Fibroblast of skin of right biceps (primary cell): ENCODE data around the gene MBTPS1.
"Not testable (repeated sequence)": the region's sequence is repeated elsewhere in the genome, so short reads cannot be mapped to it uniquely, and the experiment has no call there.

Source experiments
- DNase-seq: peaks from one replicate; pipeline ENCODE4 v3.0.0-alpha.2; 2013

MBTPS1 gene

DNA sequence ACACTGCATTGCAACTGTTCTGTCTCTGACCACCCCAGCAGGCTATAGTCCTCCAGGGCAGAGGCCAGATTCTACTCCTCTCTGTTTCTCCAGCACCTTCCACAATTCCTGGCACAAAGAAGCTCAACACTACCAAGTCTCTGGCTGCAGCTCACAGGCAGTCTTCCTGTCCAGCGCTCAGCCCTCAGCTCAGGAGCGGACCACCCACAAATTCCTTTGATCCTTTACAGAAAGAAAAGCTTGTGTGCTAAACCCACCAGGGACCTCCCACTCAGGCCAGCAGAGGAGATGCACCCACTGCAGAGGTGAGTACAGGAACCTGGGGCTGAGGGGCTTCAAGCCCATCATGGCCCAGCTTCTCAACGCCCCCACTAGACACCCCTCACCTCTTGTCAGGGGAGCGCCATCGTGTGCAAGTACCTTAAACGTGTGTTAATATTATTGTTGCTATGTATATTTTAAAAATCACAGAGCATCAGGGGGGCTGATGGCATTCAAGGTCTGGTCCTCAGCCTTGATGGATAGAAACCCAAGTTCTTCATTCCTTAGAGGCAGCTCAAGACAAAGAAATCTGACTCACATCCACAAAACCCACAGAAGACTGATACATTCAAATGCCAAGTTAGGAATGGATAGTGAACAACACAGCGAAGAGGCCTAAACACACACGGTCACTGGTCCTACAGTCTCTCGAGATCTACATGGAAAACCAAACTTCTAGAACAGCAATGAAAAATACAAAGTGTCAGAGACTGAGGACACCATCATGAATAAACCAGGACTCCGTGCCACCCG lies 19.8 kb upstream of the MBTPS1 start:
- peak; percentile 31 for DNase-seq

DNA sequence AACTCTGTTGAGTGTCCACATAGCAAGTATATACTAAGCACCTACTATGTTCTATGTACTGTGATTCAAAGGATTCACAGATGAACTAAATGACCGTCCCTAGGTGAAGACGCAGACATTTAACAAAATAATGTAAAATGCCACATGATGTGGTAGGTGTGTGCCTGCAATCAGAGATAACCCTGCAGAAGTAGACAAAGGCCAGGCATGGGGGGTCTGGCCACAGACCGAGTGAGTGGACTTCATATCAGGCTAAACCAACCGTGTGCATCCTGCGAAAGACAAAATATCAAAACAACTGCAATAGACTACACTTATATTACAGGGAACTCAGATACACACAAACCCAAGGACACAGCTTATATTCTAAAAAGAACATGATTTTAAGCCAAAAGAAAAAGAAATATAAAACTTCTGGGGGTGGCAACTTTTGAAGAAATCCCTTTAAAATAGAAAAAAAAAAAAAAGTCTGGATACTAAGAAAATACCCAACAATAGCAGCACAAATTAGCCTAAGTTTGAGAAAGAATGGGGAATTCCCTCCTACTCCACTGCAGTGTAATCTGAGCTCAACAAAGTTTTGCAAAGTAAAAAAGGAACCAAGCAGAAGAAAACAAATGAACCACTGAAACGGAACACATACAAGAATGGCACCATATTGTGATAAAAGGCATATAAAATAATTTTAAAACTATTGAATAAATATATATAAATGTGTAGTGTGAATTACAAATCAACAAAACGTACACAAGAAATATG lies 16.0 kb upstream of the MBTPS1 start:
- no peak for DNase-seq

DNA sequence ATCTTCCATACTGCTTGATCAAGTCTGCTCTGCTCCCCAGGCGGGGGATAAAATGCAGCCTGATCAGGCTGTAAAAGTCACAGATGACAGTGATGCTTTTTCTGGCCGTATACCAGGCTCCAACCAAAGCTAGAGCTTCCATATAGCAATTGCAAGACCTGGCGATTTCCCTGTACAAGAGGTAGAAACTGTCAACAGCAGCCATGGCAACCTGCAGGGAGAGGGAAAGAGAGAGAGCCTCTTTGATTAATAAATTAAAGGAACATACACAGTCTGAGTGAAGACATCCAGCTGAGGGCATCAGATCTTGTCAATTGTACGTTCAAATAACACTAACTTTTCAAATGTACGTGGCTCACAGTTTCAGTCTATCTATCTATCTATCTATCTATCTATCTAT lies 14.4 kb upstream of the MBTPS1 start:
- DNase-seq, result no peak

DNA sequence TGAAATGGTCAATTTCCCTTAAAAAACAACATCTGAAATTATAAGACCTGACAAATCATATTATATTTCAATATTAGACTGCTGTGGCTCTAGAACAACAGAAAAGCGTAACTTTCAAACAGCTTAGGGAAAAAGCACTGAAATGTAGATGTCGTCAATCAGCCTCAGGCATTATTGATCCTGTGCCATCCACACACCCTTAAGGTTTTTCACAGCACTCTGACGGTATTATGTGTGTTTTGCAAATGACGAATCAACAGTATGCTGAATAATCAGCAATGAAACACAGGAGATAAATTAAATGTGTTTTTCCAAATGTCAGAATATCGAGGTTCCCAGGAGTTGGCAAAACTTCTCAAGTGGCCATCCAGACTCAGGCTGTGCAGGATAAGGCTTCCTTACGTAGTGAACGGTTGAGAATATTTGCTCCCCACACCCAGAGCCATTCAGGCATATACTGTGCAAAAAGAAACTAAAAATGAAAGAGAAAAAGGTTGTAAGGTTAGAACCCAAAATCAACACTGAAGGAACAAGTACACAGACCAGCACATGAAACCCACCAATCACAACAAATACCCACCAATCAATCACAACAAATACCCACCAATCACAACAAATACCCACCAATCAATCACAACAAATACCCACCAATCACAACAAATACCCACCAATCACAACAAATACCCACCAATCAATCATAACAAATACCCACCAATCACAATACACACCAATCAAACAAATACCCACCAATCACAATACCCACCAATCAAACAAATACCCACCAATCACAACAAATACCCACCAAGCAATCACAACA lies 7.7 kb upstream of the MBTPS1 start:
- DNase-seq, result no peak

DNA sequence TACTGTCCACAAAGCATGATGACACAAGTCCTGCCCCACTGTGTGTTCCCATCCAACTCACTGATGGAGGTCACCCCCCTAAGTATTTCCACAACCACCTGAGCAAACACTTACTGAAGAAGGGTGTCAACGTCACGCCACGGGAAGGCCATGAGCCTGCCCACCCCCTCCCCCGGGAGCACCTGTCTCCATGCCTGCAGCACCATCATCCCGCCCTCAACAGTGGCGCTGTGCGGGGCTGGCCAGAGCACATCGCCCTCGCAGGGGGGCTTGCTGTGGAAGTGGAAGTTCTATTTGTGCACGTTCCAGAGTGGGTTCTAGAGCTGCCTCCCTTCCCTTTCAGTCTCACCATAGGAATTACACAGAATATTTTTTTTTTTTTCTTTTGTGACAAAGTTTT lies 4.3 kb upstream of the MBTPS1 start:
- no peak for DNase-seq

DNA sequence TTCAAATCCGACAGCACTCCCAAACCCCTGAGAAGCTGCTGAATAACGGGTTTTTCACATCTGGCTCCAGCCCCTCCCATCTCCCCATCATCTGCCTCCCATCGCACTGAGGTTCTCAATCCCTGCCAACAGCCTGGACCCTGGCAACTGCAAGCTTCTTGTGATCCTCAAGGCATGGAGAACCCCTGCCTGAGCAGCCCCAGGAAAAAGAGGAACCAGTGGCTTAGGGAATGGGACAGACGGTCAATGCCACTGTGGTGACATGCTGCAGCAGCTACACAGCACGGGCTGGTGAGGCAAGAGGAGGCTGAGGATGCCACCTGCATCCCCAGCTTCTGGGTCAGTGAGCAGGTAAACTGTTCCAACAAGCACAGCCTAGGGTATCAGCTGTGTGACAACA lies 3.3 kb upstream of the MBTPS1 start:
- DNase-seq, result no peak

DNA sequence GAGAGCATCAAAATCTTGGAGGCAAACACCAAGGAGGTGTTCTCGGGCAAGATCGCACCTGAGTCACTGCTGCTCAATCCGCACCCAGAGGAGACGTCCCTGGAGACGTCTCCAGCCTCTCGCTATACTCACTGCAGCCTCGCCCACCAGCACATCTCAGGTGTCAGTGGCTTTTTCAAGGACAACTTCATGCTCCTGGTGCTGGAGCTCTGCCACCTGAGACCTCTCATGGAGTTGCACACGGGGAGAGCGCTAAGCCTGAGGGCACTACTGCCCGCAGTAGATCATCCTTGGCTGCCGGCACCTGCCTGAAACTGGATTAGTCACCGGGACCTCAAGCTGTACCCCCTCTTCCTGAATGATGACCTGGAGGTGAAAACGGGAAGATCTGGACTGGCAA lies 2.6 kb upstream of the MBTPS1 start:
- no peak for DNase-seq

DNA sequence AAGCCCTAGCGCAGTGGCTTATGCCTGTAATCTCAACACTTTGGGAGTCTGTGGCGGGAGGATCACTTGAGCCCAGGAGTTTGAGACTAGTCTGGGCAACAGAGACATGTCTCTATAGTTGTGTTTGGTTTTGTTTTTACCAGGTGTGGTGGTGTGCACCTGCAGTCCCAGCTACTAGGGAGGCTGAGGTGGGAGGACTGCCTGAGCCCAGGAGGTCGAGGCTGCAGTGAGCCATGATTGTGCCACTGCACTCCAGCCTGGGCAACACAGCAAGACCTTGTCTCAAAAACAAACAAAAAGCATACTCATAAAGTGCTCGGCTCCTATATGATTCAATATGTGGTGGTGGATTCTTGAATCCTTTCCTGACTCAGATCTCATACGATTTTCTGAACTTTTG lies 1.6 kb upstream of the MBTPS1 start:
- DNase-seq, result not testable (repeated sequence)

DNA sequence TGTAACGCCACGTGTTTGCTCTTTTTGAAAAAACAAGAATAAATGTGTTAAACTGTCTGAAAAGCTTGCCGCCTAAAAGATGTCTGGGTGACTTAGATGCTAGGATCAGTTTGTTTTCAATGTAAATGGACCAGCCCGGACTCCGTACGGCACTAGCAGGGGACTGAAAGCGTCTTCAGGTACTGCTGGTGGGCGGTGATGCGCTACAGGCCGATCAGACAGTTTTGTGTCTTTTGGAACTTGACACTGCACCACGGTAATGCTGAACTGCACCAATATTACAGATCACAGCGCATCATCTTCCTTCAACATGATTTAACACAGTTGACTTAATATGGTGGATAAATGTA lies 727 bp upstream of the MBTPS1 start:
- peak; percentile 32 for DNase-seq

DNA sequence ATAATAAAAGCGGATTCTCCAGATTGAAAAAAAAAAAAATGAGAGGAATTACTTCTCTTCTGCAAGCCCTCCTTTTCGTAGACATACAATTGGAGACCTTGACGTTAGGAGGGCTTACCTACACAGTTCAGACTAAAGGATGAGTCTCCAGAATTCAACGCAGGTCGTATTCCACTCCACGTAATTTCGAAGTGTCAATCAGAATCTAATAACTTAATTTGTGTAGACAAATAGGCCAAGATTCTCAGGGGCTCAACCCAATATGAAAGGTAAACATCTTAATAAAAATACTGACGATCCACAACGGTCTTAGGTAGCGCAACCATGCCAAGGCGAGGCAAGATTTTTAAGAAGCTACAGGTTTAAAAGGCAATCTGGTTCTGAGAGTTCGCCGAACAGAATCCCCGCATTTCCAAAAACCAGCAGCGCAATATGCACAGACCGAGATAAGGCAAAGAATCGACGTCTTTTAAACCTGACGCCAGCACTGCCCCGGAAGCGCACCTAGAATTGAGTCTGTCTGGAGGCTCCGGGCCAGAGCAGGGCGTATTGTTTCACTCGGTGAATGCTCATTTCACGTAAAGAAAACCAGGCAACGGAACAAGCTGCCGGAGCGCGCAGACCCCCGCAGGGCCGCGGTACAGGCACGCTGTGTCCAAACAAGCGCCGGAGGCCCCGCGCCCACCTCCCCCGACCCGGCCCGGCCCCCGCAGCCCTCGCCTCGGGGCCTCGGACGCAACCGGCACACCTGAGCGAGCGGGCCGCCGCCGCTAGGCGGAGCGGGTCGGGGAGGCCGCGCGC lies 623 bp downstream of the MBTPS1 start:
- peak; percentile 34 for DNase-seq

DNA sequence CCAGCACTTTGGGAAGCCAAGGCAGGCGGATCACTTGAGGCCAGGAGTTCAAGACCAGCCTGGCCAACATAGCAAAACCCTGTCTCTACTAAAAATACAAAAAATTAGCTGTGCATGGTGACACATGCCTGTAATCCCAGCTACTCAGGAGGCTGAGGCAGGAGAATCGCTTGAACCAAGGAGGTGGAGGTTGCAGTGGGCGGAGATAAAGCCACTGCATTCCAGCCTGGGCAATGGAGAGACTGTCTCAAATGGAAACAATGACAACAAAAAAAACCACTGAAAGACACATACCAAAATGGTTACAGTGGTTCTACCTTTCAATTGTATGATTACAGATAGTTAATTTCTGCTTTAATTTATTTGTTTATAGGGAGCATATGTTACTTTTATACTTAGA lies 4.8 kb downstream of the MBTPS1 start:
- peak; percentile 16 for DNase-seq

DNA sequence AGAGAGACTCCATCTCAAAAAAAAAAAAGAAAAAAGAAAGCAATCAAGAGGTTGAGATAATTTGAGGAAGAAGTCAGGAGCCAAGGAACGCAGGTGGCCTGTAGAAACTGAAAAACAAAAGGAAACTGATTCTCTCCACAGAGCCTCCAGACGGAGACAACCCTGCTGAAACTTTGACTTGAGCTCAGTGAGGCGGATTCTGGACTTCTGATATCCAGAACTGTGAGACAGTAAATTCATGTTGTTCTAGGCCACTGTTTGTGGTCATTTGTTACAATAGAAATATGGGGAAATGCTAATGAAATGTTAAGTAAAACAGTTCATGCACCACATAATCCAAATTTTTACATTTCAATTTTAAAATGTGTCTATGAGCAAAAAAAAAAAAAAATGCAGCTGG lies 5.2 kb downstream of the MBTPS1 start:
- no peak for DNase-seq

DNA sequence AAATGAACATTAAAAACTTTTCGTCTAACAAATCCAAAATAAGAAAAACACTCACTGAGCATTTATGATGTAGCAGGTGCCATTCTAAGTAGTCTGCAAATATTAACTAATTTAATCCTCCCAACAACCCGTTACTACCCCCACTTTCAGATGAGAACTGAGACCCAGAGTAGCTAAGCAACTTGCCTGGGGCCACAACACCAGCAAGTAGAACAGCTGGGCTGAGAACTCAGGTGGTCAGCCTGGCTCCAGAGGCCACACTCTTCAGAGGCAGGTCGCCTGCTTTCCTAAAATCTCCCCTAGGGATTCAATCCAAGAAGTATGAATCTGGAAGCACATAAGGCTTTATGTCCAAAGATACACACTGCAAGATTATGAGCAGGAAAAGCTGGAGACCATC lies 6.2 kb downstream of the MBTPS1 start:
- no peak for DNase-seq

DNA sequence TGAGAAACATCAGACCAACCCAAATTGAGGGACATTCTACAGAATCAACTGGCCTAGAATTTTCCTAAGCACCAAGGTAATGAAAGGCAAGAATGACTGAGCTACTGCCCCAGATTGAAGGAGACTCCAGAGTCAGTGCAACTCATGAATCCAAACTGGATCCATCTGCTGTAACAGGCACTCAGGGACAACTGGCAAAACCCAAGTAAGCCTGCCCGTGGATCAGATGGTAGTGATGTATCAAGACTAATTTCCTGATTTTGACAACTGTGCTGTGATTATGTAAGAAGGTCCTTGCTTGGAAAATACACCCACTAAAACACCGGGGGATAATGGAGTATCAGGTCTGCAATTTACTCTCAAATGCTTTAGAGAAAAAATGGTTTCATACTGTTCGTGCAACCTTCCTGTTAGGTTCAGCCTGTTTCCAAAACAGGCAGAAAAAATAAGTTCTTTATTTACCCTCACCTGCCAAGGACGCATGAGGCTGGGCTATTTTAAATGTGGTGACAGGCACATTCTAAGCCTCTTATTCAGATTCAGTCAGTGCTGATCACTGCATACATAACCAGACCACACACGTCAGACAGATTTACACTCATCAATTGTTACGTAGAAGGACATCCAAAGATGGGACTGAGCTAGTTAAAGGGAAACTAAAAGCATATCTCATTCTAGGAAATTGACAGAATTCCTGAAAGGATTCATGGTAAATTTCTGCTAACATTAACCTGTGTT lies 7.0 kb downstream of the MBTPS1 start:
- DNase-seq, result peak; percentile 9

DNA sequence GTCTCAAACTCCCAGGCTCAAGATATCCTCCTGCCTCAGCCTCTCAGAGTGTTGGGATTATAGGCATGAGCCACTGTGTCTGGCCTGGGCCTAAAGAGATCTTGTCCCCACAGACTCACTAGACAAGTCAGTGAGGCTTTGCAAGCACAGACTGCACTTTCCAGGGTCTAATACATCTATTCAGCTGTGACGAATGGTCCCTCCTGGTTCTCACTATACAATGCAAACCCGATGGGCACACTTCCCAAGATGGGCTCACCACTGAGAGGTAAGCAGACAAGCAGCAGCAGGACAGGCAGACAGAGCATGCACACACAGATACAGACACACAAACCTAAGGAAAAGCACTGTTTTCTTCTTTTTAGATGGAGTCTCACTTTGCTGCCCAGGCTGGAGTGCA lies 8.8 kb downstream of the MBTPS1 start:
- DNase-seq, result no peak

DNA sequence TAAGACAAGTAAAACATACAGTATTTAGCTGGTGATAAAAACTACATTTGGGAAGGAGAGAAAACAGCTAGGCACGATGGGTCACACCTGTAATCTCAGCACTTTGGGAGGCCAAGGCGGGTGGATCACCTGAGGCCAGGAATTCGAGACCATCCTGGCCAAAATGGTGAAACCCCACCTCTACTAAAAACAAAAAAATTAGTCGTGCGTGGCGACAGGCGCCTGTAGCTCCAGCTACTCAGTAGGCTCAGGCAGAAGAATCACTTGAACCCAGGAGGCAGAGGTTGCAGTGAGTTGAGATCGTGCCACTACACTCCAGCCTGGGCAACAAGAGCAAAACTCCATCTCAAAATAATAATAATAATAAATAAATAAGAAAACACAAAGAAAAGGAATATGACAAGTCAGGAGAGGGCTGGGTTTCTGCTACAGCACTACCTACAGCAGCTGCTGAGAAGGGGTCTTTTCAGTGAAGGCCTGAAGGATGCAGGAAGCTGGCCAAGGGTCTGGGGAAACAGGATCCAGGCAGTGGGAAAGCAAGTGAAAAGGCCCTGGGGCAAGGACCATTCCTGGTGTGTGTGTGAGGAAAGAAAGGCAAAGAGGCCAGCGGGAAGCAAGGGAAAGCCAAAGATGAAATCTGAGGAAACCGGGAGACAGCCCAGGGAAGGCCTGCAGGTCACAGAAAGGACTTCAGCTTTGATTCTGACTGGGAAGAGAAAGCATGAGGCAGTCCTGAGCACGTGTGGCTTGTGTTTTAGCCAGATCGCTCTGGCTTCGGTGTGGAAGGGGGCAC lies 10.6 kb downstream of the MBTPS1 start:
- DNase-seq, result no peak

DNA sequence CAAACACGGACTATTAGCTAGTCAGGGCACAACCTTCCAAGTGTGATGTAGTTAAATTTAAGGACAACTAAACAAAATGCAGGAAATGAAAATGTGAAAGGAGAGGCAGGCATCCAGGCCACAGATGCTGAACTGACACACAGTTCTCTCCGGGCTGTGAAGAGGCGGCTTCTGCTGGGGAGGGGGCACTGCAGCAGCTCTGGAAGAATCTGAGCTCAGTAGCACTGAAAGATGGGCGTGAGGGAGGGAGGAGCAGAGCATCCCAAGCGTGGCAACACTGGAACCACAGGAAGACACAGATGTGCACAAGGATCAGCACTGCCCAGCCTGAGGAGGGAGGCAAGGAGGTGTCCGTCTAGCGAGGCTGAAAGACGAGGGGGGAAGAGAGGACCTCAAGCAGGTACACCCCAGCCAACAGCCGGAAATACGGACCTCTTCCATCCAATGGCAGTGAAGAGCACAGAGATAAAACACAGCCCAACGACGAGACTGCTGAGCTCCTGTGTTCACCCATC lies 11.4 kb downstream of the MBTPS1 start:
- DNase-seq, result no peak

DNA sequence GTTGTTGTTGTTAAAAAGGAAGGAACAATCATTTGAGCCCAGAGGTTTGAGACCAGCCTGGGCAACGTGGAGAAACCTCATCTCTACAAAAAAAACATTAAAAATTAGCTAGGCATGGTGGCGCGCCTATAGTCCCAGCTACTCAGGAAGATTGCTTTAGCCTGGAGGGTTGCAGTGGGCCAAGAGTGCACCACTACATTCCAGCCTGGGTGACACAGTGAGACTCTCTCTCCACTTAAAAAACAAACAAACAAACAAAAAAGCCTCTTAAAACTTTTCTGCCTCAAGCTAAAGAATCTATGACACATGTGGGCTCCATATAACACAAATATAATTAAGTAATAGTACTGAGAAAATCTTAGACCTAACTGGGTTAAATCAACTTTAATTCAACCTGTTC lies 12.5 kb downstream of the MBTPS1 start:
- DNase-seq, result no peak

DNA sequence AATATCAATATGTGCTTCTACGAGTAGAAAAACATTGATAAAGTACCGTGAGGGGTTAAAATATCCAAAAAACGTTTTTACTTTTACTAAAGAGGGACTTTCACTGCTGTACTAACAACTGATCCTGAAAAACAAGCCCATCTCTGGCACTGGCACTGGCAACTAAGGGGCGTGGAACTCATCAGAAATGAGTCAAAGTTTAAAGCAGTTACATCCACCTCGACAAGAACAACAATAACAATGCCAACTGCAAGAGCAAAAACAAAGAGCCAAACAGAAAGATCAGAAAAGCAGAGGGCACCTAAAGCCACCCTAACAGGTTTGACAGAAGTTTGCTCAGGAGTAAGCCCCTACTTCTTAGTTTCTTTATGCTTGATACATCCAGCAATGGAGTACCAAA lies 13.1 kb downstream of the MBTPS1 start:
- DNase-seq, result no peak

DNA sequence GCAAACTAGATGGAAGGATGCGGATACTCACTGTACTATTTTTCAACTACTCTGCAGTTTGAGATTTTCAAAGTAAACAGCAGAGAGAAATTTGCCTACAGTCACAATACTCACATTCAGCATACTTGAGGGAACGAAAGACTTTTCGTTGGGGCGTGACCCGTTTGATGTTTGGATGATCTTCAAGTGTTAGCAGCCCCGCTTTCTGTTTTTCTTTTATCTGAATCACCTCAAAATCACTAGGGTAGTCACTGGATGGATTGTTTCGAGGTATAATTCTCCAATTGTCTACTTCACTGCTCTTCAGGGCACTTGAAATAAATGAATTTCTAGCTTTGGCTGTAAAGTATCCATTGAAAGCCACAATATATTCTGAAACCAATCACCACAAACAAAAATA lies 17.8 kb downstream of the MBTPS1 start:
- DNase-seq, result no peak

DNA sequence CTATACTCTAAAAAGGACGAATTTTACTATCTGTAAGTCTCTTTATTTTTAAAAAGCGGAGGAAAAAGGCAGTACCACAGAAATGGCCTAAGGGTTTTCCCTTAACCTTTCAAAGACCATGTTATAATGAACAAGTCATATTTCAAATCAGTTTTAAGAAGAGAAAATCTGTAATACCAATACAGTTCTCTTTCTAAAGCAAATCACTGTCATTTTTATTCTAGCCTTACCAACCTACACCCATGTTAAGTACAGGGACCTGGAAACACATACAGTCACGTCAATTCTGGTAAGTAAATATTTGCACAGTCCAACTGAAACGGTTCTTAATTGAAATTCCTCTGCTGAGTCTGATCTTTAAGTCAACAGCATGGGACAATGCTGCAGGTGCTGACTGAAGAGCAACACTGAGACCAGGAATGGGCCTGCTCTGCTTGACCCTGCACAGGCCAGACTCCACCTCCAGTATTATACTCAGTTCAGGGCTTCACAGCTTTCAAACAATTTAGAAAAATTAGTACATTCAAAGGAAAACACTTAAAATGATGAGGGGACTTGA lies 20.2 kb downstream of the MBTPS1 start:
- DNase-seq, result no peak
